NCI-H2029 treated with DMSO at 0.1 percent for 48 hours (cell line): ENCODE data around the gene TEX2.
"Not testable (repeated sequence)": the region's sequence is repeated elsewhere in the genome, so short reads cannot be mapped to it uniquely, and the experiment has no call there.

Experiments
- DNase-seq: peaks from one replicate; lab custom pipeline; 2025; lab: John Stamatoyannopoulos, UW

The TEX2 gene

GRCh38 chr17:64180089-64181073, 82.7 kb downstream of the TEX2 start:
- DNase-seq: no peak

DNA sequence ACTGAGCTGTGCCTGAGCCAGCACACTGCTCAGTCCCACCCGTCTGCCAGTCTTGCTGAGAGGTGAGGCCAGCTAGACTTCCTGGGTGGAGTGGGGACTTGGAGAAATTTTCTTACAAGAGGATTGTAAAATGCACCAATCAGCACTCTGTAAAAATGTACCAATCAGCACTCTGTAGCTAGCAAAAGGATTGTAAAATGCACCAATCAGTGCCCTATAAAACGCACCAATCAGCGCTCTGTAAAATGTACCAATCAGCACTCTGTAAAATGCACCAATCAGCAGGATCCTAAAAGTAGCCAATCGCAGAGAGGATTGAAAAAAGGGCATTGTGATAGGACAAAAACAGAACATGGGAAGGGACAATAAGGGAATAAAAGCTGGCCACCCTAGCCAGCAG, 84.0 kb downstream of the TEX2 start:
- not testable (repeated sequence) for DNase-seq

DNA sequence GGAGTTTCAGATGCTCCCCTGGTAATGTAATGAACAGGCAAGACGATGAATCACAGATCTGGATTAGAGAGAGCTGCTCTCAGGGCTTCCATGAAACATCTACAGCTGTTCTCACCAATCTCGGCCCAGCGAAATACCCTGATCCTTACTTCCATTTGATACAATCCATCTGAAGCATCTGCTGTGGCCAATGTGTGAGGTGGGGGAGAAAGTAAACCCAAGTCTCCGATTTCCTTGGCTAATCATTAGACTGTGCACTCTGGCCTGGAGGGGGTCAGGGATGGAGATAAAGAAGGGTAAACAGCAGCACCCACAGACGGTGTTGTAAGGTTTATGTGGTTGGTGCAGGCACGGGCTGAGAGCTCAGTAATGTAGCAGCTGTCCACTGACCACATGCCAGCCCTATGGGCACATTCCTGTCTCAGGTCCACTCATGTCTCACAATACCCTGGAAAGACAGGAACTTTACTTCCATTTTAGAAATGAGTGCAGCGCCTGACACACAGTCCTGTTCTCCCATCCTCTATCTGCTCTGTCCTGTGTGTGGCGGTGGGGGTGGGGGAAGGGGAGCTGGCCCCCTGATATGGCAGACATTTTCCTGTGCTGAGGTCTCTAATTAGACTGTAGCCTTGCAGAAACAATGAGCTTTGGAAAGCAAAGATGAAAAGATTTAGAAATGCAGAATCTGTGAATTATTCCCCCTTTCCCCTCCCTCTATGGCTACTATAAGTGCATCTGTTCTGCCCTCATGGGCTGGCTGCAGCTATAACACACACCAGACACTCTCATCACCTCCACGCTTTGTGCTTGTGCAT, 84.8 kb downstream of the TEX2 start:
- no peak for DNase-seq

DNA sequence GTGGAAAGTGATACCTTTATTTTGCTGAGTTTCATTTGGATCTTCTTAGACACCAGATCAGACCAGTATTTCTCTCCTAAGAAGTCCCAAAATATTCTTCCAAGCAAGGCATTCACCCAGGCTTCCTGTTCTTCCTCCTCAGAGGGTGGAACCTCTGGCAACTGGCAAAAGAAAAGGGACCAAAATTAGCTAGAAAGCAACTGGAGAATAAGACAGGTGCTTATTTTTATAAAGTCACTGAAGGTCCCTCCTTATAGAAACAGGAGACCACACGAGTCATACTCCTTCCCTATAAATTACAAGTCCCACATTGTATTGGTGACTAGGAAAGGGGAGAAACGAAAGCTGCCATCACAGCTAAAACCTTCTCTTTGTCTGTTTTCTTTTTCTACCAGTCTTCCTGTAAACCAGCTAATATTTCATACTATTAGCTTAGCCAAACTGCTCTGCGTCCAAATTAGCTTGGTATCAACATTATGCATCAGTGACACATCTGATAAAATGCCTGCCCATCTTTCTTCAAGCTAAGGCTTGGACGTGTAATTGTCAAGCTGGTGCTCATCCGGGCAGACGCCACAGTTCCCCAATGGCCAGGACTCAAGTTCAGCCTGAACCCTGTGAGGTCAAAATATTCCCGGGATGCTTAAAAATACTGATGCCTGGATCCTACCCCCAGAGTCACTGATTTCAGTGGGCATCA, 85.6 kb downstream of the TEX2 start:
- DNase-seq: no peak

DNA sequence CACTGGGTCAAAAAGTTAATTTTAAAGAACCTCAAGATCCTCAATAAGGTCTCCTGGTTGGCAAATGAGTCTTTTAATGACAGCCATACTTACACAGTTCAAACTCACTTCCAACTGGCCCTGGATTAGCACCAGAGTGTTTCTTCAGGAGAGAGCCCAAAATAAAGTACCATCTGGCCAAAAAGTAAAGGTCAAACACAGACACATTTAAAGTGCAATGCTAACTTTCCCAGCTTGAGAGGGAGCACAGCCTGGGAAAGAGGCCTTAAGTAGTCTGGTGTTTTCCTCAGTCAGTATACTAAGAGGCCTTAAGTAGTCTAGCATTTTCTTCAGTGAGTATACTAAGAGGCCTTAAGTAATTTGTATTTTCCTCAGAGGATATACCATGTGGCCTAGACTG, 86.5 kb downstream of the TEX2 start:
- DNase-seq: no peak

GRCh38 chr17:64174686-64175456, 88.2 kb downstream of the TEX2 start:
- DNase-seq: no peak

DNA sequence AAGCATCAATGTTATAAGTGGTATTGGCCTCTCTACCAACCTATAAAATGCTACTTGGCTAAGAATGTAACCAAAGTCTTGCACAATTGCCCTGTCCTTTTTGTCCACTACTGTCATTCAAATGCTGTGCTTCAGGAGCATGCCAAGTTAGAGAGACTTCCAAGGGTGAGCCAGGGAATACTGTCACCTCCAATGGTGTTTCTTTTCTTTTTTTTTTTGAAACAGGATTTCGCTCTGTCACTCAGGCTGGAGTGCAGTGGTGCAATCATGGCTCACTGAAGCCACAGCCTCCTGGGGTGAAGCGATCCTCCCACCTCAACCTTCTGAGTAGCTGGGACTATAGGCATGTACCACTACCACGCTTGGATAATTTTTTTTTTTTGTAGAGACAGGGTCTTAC, 89.4 kb downstream of the TEX2 start:
- no peak for DNase-seq

DNA sequence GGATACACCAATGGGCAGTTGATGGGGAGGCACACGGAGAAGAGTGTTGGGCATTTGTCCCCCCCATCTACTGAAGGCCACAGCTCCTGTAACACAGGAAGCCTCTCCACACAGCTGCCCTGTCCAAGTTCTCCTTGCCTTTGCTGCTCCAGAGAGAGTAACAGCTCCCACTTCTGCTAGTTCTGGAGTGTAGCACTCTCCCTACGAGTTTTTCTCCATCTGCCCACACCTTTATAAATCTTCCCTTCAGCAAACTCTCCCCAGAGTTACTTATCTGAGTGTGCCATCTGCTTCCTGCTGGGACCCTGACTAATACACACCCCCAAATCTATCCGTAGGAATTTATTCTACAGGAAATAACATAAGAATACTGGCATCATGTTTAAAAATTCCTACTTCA, 90.5 kb downstream of the TEX2 start:
- DNase-seq: no peak

- no peak for DNase-seq
Measured at GRCh38 chr17:64171041-64171440, 92.0 kb downstream of the TEX2 start.

- DNase-seq: no peak
Measured at GRCh38 chr17:64170286-64170685, 92.8 kb downstream of the TEX2 start.

DNA sequence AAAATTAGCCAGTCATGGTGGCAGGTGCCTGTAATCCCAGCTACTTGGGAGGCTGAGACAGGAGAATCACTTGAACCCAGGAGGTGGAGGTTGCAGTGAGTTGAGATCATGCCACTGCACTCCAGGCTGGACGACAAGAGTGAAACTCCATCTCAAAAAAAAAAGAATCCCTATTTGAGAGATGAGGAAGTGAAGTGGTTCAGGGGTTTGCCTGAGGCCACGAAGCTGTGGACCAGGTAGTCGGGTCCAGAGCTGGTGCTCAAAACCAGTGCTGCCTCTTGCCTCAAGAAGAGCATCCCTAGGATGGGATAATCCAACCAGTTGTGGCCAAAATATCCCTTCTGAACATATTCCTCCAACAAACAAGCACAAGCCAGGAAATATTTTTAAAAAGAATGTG, 95.4 kb downstream of the TEX2 start:
- not testable (repeated sequence) for DNase-seq

GRCh38 chr17:64166876-64167275, 96.2 kb downstream of the TEX2 start:
- no peak for DNase-seq

GRCh38 chr17:64165347-64165746, 97.7 kb downstream of the TEX2 start:
- DNase-seq: no peak

- DNase-seq: no peak
Measured at GRCh38 chr17:64164596-64165285, 98.3 kb downstream of the TEX2 start.

DNA sequence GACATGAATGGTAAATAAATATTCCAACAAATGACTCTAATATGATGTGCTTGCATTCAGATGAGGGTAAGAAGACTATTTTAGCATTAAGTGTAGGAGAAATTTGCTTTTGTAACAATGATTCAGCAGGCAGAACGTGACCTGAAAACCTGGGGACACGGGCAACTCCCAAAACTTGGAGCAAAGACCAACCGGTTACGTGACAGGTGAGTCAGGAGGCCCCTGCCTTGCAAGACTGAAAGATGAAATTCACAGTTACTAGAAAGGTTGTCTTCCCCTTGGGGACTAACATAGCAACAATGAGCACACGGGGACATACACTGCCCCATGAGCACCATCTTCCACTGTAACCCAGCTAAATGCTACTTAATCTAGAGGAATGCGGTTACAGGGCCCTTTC, 99.6 kb downstream of the TEX2 start:
- DNase-seq: no peak

- DNase-seq: no peak
Measured at GRCh38 chr17:64162554-64162953, 100.5 kb downstream of the TEX2 start.

- DNase-seq: no peak
Measured at GRCh38 chr17:64161380-64162176, 101.5 kb downstream of the TEX2 start.

DNA sequence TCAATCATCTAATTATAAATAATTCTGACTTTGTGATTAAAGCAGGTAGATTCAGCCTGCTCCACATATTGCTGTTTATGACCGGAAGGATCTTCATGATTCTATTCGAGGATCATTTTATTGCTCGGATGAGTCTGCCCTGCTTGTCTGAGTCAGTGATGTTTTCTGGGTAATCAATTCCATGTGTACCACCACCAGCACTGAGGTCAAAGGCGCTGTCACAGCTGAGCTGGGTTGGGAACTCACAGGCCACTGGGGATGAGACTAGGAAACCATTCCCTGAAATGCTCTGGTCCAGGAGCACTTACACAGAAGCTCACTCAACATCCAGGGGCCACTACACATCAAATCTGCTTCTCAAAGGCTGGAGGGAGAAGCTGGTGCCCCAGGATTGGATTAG, 102.7 kb downstream of the TEX2 start:
- no peak for DNase-seq

- no peak for DNase-seq
Measured at GRCh38 chr17:64158831-64159590, 104.0 kb downstream of the TEX2 start.
